Esophagus muscularis mucosa (tissue), 4 donors: ENCODE data around the gene LRRC52.

Source experiments
- CTCF ChIP-seq, 3 experiments: fragments of 200-600 bp in 2 of 3; fragments of 450-650 bp in 1 of 3; sonication (generic) in 2 of 3; IDR thresholded peaks; one replicate each; pipeline ENCODE4 v1.5.1; 2017 to 2019; ENCODE audit warnings: antibody characterized with exemption in 3 of 3, mild to moderate bottlenecking in 2 of 3, moderate library complexity in 1 of 3
- EP300 ChIP-seq: sonication (generic); formaldehyde crosslinking; IDR thresholded peaks from one replicate; pipeline ENCODE4 v1.6.1; 2017; ENCODE audit warnings: antibody characterized with exemption
- POLR2AphosphoS5 ChIP-seq, 2 donors: sonication (generic); formaldehyde crosslinking; IDR thresholded peaks; one replicate each; pipeline ENCODE4 v1.6.1; 2017; ENCODE audit warnings: antibody characterized with exemption in 2 of 2

- TF ChIP-seq CTCF (IDR thresholded peaks at IDR 0.05) (no peak), POLR2AphosphoS5 (IDR thresholded peaks at IDR 0.05) (no peak), EP300 (no peak)
Measured at GRCh38 chr1:165495858-165496205, 48.0 kb upstream of the LRRC52 start.
